HG03460 (cell line): ENCODE measurements around the gene TRIM39.

Experiments used
- ATAC-seq: cut with Tn5 transposase; IDR thresholded peaks from one replicate; pipeline ENCODE4 v1.9.1; 2021; ENCODE audit not compliant: unreplicated experiment

TRIM39 gene

GRCh38 chr6:30327232-30327746 is 562 bp downstream of the TRIM39 start:
- ATAC-seq: no peak

GRCh38 chr6:30328397-30328796 is 1.7 kb downstream of the TRIM39 start:
- ATAC-seq: no peak

GRCh38 chr6:30329331-30329730 is 2.6 kb downstream of the TRIM39 start:
- no peak for ATAC-seq

- no peak for ATAC-seq
Measured at GRCh38 chr6:30331981-30332380, 5.3 kb downstream of the TRIM39 start.

GRCh38 chr6:30334075-30334783 is 7.5 kb downstream of the TRIM39 start:
- no peak for ATAC-seq

- ATAC-seq: no peak
Measured at GRCh38 chr6:30340589-30341054, 13.9 kb downstream of the TRIM39 start.

GRCh38 chr6:30341218-30341617 is 14.5 kb downstream of the TRIM39 start:
- no peak for ATAC-seq

GRCh38 chr6:30341728-30342127 is 15.0 kb downstream of the TRIM39 start:
- ATAC-seq: no peak

- ATAC-seq: no peak
Measured at GRCh38 chr6:30344191-30344867, 17.6 kb downstream of the TRIM39 start.

- ATAC-seq: peak; percentile 88
Measured at GRCh38 chr6:30344868-30345671, 18.3 kb downstream of the TRIM39 start, which contains the start of gene RPP21. TSS of gene RPP21 (plus strand) at chr6:30345156. CDS start at chr6:30345172, 16 bp downstream.

GRCh38 chr6:30345852-30346251 is 19.1 kb downstream of the TRIM39 start:
- no peak for ATAC-seq

GRCh38 chr6:30348957-30349356 is 22.2 kb downstream of the TRIM39 start:
- ATAC-seq: no peak

GRCh38 chr6:30349421-30350177 is 22.9 kb downstream of the TRIM39 start:
- no peak for ATAC-seq

- no peak for ATAC-seq
Measured at GRCh38 chr6:30350524-30350923, 23.8 kb downstream of the TRIM39 start.

- no peak for ATAC-seq
Measured at GRCh38 chr6:30352550-30352949, 25.8 kb downstream of the TRIM39 start.

GRCh38 chr6:30355281-30355680 is 28.6 kb downstream of the TRIM39 start:
- ATAC-seq: no peak

GRCh38 chr6:30356536-30356935 is 29.8 kb downstream of the TRIM39 start:
- no peak for ATAC-seq

GRCh38 chr6:30357678-30358540 is 31.2 kb downstream of the TRIM39 start:
- no peak for ATAC-seq

- no peak for ATAC-seq
Measured at GRCh38 chr6:30359276-30359675, 32.5 kb downstream of the TRIM39 start.

- no peak for ATAC-seq
Measured at GRCh38 chr6:30360139-30360538, 33.4 kb downstream of the TRIM39 start.
